GM18505 (cell line): ENCODE data around the gene MRPS5.
"Not testable (repeated sequence)": the region's sequence is repeated elsewhere in the genome, so short reads cannot be mapped to it uniquely, and the experiment has no call there.

ENCODE experiments used
- ATAC-seq: cut with Tn5 transposase; IDR thresholded peaks from one replicate; pipeline ENCODE4 v1.9.1; 2021; ENCODE audit not compliant: unreplicated experiment
- POLR2A ChIP-seq: IDR thresholded peaks from 4 replicates; pipeline ENCODE4 v1.6.1; 2011; ENCODE audit warnings: borderline replicate concordance; ENCODE audit not compliant: insufficient read depth, insufficient read length; ENCODE audit errors: extremely low read depth

Gene MRPS5

DNA sequence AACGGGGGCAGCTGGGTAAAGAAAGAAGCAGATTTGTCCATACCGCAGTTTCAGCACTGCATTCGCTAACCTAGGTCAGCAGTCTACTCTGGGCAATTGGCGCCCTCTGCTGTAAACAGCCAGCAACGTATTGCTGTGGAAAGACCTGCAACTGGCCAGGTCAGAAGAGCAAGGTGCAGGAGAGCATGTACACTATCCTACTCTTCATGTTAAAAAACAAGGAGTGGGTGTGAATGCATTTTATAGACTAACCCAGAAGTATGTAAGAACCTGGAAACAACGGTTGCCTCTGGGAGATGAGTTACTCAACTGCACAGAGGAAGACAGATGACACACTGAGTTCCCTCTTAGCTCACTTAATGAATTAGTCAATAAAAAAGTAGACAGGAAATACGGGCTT is 6.2 kb downstream of the MRPS5 start:
- ATAC-seq = peak; percentile 68
- TF ChIP-seq POLR2A = no peak

GRCh38 chr2:95113464-95113863 is 8.1 kb downstream of the MRPS5 start:
- ATAC-seq = no peak
- no peak for TF ChIP-seq POLR2A

- no peak for TF ChIP-seq POLR2A
- ATAC-seq = no peak
Observed at GRCh38 chr2:95110395-95110794, 11.2 kb downstream of the MRPS5 start.

DNA sequence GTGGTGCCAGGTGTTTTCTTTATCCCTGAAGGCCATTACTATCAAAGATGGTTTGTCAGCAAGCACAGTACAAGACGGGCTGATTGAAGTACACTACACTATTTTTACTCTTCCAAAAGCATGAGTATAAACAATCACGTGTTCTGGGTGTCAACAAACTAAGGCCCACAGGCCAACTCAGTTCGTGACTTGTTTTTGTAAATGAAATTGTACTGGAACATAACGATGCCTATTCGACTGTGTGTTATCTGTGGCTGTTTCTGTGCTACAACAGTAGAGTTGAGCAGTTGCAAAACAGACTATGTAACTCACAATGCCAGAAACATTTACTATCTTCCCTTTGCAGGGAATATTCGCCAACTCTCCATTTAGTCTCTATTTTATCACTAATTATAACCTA is 12.3 kb downstream of the MRPS5 start:
- TF ChIP-seq POLR2A = no peak
- ATAC-seq = no peak

DNA sequence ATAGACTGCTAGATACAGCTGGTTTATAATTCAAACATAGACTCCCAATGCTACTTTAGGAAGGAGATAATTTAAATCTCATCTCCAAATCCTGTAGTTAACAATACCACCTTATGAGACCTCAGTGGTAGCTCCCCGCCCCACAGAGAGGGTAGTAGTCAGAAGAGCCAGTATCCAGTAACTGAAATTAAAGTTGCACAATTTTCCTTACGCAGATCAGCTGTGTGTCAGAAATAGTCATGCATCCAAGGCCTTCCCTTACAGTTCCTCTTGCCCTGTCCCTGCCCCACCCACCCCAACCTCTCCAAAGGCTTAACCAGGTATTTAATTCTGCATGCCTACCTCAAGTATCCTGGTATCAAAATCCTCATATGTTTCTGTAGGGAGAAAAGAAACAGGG is 15.5 kb downstream of the MRPS5 start:
- ATAC-seq = no peak
- no peak for TF ChIP-seq POLR2A

DNA sequence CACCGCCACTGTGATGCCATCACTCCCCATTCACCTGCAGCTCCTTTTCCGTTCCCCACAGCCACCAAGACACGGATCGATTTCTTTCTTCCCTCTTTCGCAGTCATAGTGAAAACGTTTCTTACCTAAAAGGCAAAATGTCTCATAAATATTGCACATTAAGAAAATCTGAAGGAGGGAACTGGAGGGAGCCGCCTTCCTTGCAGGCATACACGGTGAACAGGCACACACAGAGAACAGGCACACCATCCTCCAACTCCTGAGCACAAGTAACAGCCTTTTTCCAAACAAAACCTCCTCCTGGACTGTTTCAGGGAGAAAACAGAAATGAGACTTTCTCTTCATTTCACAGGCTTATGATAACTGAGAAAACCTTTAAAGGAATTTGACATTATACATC is 17.0 kb downstream of the MRPS5 start:
- no peak for TF ChIP-seq POLR2A
- ATAC-seq = no peak

GRCh38 chr2:95099910-95100309 is 21.7 kb downstream of the MRPS5 start:
- ATAC-seq = no peak
- TF ChIP-seq POLR2A = no peak

GRCh38 chr2:95098273-95098672 is 23.3 kb downstream of the MRPS5 start:
- ATAC-seq = not testable (repeated sequence)

GRCh38 chr2:95091885-95092555 is 29.6 kb downstream of the MRPS5 start:
- no peak for ATAC-seq
- no peak for TF ChIP-seq POLR2A

DNA sequence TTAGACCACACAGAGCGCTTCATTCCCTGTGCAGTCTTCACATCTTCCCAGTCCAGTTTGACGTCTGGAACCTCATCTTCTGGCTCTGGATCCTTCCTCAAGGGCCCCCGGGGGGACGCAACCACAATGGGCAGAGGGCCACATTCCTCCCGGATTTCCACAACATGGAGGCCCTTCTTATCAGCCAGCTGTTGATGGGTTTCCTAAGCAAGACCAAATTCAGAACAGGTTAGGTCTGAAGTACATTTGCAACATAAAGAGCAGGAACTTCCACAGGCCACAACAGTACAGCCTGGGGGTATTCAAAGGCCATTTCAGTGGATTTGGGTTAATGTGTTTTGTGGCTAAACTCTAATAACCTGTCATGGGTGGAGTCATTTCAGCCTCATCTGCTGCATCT is 34.2 kb downstream of the MRPS5 start:
- no peak for TF ChIP-seq POLR2A
- no peak for ATAC-seq

GRCh38 chr2:95086017-95086416 is 35.6 kb downstream of the MRPS5 start:
- ATAC-seq = no peak
- TF ChIP-seq POLR2A = no peak

- no peak for ATAC-seq
- TF ChIP-seq POLR2A = no peak
Observed at GRCh38 chr2:95082477-95082876, 39.1 kb downstream of the MRPS5 start.

GRCh38 chr2:95079199-95079683 is 42.4 kb downstream of the MRPS5 start:
- TF ChIP-seq POLR2A = no peak

DNA sequence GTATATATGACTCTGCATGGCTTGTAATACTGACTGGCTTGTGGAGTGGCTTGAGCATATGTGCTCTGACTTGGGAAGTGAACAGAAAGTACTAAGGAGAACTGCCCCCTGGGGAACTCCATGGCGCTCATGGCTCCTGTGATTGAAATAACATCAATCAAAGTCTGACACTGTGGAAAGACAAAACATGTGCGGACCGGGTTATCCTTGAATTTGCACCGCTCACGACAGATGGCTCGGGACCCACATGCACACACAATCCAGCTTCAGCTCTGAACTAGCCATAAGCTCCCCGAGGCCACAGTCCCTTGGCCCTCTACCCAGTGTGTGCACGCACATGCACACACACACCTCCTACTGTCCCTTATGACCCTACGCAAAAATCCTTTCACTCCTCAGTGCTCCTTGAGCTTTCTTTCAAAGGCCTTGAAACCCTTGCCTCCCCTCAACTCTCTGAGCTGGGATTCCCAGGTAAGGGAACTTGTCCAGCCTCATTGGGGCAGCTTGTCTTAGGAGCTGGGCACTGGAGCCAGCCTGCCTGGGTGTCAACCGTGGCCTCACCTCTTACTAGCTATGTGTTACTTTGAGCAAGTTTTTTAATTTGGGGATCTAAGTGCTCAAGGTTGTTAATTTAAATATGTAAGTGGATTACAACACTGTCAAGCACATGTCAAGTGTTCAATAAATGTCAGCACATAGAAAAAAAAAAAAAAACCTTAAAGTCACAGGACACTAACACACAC is 43.6 kb downstream of the MRPS5 start:
- no peak for ATAC-seq
- no peak for TF ChIP-seq POLR2A

More at GRCh38 chr2:95079199-95079683, 42.4 kb downstream of the MRPS5 start:
- no peak for ATAC-seq

GRCh38 chr2:95077530-95077825 is 44.1 kb downstream of the MRPS5 start:
- ATAC-seq = no peak
- no peak for TF ChIP-seq POLR2A

- peak; percentile 79 for ATAC-seq
- no peak for TF ChIP-seq POLR2A
Observed at GRCh38 chr2:95076705-95077529, 44.7 kb downstream of the MRPS5 start.
